ENCODE results near the gene RASGRP3.
A peak's percentile ranks its signal among the peaks of the same experiment; 100 is the strongest.
"Not testable (repeated sequence)": the region's sequence is repeated elsewhere in the genome, so short reads cannot be mapped to it uniquely, and the experiment has no call there.

The RASGRP3 gene

DNA sequence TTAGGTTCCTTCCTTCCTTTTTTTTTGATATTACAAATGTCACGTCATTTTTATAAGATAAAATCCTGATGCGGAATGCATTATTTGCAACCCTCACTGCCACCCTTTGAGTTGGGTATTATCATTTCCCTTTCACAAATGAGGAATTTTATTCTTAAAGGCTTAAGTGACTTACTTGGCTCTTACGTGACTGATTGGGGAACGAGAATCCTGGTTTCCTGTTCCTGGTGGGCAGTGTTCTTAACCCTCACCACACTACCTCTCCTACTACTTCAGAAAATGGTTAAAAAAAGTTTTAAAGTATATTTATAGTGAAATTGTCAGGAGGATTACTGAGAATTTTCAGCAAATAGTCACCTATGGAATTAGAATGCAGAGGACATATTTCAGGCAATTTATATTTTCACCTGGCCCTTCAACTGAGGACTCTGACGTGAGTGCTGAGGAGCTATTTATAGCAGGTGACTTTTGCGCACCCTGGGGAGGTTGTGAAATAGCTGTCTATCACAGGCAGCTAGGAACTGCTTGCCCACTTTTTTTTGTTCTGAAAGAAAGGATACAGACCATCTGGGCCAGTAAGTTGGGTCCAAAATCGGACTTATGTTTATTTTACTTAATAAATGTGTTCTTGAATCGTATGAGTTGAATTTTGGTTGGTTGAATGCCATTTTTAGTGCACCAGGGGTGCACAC lies 18.7 kb upstream of the RASGRP3 start:
- DNase-seq (ENCODE audit: low spot score) = no peak

GRCh38 chr2:33458248-33458819 lies 18.1 kb upstream of the RASGRP3 start:
- no peak for DNase-seq (ENCODE audit: low spot score)

DNA sequence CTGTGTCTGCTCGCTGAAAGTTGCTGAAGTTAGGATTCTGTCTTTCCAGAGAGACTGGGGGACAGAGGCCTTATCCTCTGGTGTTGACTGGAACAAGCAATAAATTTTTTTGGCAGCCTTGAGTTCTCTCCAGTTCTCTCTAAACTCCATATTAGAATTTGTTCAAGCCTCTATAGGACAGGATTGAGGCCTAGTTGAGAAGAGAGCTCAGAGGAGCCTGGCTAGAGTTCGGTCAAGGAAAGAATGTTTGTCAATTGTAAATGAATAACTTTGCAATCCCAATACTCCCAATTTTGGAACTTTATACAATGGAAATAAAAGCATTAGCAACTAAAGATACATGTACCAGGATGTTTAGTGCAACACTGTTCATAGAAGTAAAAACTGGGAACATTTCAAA lies 16.7 kb upstream of the RASGRP3 start:
- no peak for DNase-seq (ENCODE audit: low spot score)

- DNase-seq (ENCODE audit: low spot score) = not testable (repeated sequence)
Observed at GRCh38 chr2:33462512-33462911, 13.9 kb upstream of the RASGRP3 start.

DNA sequence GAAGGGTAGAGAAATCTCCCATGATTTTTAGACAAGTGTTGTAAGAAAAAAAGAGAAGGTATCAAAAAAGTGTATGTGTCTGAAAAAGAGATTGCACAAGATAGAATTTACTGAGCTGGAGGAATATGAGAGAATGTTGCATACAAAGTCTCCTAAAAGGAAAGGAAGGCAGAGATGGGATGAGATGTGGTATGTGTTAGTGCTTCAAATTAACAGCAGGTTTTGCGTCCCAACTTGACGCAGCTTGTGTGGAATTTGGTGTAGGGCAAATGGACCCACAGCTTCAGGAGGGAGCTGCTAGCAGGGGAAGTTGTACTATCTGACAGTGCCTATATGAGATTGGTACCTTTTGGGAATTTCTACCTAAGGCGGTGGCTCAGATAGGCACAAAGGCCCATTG lies 9.0 kb upstream of the RASGRP3 start:
- DNase-seq (ENCODE audit: low spot score) = no peak

- DNase-seq (ENCODE audit: low spot score) = no peak
Observed at GRCh38 chr2:33469238-33469637, 7.2 kb upstream of the RASGRP3 start.

DNA sequence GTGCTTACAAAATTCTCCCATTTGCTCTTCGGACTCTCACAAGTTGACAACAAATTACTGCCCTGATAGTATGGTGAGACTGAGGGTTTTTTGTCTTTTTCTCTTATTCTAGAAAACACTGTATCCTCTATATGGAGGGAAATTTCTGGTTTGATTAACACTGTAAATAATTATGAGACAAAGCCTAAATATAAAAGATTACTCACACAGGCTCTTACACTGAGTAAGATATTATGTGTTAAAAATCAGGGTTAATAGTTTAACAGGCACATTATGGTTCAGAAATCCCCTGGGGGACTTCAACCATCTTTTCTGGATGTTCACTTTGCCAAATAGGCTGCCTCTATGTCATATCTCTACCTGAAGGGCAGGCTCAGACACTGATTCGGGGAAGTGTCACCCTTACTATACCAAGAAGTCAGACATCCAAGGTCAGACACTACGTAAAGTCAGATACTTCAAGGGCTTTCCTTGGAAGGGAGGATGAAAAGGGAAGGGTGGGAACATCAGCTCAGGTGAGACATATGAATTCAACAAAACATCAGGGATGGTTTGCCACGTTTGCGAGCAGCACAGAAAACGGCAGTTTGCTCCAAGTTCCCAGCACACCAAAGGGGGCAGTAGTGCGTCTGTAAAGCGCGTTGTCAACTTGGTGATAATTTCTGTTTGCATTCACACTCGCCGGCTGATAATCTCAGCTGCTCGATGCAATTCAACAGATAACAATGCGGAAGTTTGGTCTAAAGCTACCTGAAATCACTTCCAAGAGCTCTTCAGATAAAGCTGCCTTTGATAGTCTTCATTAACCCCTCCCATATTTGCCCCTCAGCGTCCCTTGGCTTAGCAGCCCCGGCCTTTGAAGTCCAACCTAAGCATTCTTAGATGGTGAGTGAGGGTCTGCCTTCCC lies 972 bp upstream of the RASGRP3 start:
- DNase-seq (ENCODE audit: low spot score) = peak; percentile 74

DNA sequence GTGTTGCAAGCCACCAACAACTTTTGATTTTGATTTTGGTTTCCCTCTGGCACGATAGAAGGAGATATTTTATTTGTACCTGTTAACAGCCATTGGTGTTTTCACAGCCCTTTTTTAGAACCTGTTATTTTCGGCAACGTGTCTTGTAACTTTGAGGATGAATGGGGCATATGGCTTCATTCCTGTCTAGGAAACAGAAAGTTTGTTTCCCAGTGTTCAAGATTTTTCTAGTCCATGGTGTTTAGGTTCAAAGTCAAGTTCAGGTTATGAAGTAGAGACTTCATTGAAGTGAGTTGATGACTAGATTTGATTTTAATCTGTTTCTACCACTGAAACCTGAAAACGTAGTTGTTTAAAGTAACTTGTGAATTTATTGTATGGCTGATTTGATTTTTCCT lies 343 bp downstream of the RASGRP3 start:
- peak; percentile 19 for DNase-seq (ENCODE audit: low spot score)

- DNase-seq (ENCODE audit: low spot score) = peak; percentile 49
Observed at GRCh38 chr2:33477473-33478468, 1.3 kb downstream of the RASGRP3 start.

- DNase-seq (ENCODE audit: low spot score) = peak; percentile 28
Observed at GRCh38 chr2:33478968-33479731, 2.7 kb downstream of the RASGRP3 start.

GRCh38 chr2:33482518-33482917 lies 6.1 kb downstream of the RASGRP3 start:
- DNase-seq (ENCODE audit: low spot score) = no peak

GRCh38 chr2:33484042-33484621 lies 7.7 kb downstream of the RASGRP3 start:
- DNase-seq (ENCODE audit: low spot score) = no peak

DNA sequence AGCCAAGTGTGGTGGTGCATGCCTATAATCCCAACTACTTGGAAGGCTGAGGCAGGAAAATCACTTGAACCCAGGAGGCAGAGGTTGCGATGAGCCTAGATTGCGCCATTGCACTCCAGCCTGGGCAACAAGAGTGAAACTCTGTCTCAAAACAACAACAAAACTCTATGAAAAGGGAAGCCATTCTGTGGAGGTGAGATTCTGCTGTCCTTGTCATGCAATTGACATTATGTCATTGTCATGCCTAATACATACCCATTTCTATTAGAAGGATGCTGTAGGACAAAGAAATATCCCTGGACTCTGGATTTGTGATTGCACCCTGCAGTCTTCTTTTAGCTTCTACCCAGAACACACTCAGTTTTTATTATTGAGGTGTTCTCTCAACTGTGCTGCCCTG lies 8.6 kb downstream of the RASGRP3 start:
- no peak for DNase-seq (ENCODE audit: low spot score)

DNA sequence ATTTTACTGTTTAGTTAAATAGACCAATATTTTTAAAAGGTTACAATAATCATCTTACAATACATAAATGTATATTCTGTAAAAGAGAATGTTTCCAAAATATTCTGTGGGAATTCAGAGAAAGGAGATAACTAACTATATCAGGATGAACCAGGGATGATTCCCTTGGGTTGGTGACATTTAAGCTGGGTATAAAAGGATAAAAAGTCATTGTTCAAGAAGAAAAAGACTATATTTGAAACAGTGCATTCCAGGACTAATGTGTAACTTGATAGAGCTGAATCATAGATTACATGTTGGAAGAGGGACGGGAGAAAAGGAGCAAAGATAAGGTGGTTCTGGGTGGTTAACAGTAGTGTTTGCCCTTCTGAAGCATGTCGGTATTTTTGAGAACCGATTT lies 10.1 kb downstream of the RASGRP3 start:
- no peak for DNase-seq (ENCODE audit: low spot score)

- DNase-seq (ENCODE audit: low spot score) = no peak
Observed at GRCh38 chr2:33488178-33488690, 11.8 kb downstream of the RASGRP3 start.

GRCh38 chr2:33488715-33489540 lies 12.5 kb downstream of the RASGRP3 start:
- DNase-seq (ENCODE audit: low spot score) = no peak

DNA sequence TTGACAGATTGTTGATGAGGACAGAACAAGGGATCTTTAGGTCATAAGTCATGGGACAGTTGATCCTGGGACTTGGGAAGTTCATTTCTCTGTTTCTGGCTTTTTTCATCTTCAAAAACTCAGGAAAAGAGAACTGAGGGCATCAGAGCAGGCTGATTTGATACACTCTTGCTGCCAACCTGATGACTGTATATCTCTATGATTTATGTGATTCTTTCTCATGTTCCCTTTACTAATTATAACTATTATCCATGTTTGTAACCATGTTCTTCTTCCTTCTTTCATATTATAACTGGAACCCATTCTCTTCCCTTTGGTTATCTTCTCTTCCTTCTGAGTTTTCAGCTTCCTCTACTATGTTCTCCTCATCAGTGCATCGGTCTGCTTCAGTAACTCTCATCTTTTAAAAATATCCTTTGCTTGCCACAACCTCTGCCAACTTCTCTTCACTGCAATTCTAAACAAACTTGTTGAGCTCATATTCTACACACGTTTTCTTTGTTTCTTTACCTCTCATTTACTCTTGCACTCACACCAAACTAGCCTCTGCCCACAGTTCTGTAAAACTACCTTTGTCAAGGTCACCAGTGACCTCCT lies 13.5 kb downstream of the RASGRP3 start:
- DNase-seq (ENCODE audit: low spot score) = no peak

- no peak for DNase-seq (ENCODE audit: low spot score)
Observed at GRCh38 chr2:33491441-33492084, 15.1 kb downstream of the RASGRP3 start.

Measured in hematopoietic multipotent progenitor cell treated with erythropoietin and hydrocortisone succinate and interleukin-3 and kit ligand, for 17 days (in vitro differentiated cells).